ENCODE results near the gene MRPS23. TPM values are rescaled to one million over a fixed set of nuclear protein-coding genes. Genes with fewer than 3 reads are reported as not detected.

The MRPS23 gene
- total and polyA plus RNA-seq, 2 of the 8 experiments (the other 6 are each of a cell fraction or from before 2014, with no cell fraction given), result 38.6 to 60.4 TPM

- TF ChIP-seq CTBP2 (IDR thresholded peaks at IDR 0.05; ENCODE audit: borderline replicate concordance, insufficient read depth, insufficient read length, low read length), result no peak
- no peak for TF ChIP-seq KDM5A (IDR thresholded peaks at IDR 0.05; ENCODE audit: low read length)
These were observed 2.5 kb upstream of the MRPS23 start (continued) for GRCh38 chr17:57852092-57852954.
